ENCODE data around the gene TTYH2. TPM values are rescaled to one million over a fixed set of nuclear protein-coding genes. Genes with fewer than 3 reads are reported as not detected.
"Not testable (repeated sequence)": the region's sequence is repeated elsewhere in the genome, so short reads cannot be mapped to it uniquely, and the experiment has no call there.

The TTYH2 gene
- polyA plus RNA-seq, 1 experiment = 3.1 TPM

DNA sequence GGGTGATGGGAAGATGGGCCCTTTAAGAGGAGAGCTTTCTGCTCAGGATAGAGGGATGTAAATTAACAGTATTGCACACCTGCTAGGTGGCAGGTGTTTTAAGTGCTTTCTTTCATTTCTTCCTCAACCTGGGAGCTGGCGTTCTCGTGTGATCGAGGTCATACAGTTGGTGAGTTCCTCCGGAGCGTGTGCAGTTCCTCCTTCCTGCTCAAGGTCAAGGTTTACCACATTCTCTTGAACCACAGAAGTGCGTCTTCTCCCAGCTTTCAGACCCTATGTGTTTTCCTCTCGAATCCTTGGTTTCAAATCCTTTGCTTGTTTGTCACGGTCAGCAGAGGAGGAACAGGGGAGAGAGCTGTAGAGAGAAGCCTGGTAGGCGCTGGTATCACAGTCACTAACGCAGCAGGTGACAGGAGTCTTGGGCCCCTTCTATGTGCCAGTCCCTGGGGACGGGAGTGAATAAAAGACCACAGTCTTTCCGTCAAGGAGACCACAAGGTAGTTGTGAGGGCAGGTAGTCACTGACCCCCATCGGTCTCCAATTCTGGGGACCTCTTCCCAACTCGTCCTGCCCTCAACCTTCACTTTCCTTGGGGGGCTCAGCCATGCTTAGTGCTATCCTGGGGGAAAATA lies 61.5 kb downstream of the TTYH2 start:
- no peak for DNase-seq (ENCODE audit: low read depth, low spot score)
- H3K9me3 ChIP-seq (ENCODE audit: control insufficient read depth, insufficient read depth, low read length) = no peaks in the 10 kb centered on the region; the same call in 1 of the 2 replicates
- ChIA-PET POLR2A (no interaction called here), CTCF (no interaction called here)
- H3K27ac ChIP-seq (ENCODE audit: low read depth, low read length) = no peak overlapping the region
- H3K27me3 ChIP-seq (ENCODE audit: control insufficient read depth, insufficient read depth, low read length) = peaks cover 17% of the 10 kb centered on the region
- TF ChIP-seq CTCF (IDR thresholded peaks at IDR 0.05; ENCODE audit: low read depth, low read length) = no peak
- H3K4me3 ChIP-seq (ENCODE audit: low read depth, low read length) = no peak overlapping the region

- Histone ChIP-seq H3K9me3 (ENCODE audit: control insufficient read depth, insufficient read depth, low read length) (no peaks in the 10 kb centered on the region), H3K4me3 (ENCODE audit: low read depth, low read length) (no peak overlapping the region), H3K27ac (ENCODE audit: low read depth, low read length) (no peak overlapping the region), H3K27me3 (ENCODE audit: control insufficient read depth, insufficient read depth, low read length) (peaks cover 15% of the 10 kb centered on the region)
- ChIA-PET POLR2A (no interaction called here), CTCF (no interaction called here)
- DNase-seq (ENCODE audit: low read depth, low spot score) = no peak
- TF ChIP-seq CTCF (IDR thresholded peaks at IDR 0.05; ENCODE audit: low read depth, low read length) = no peak
These were observed 62.7 kb downstream of the TTYH2 start for GRCh38 chr17:74276051-74276476.

GRCh38 chr17:74276541-74277009 lies 63.2 kb downstream of the TTYH2 start:
- H3K4me3 ChIP-seq (ENCODE audit: low read depth, low read length) = no peak overlapping the region
- no peak for TF ChIP-seq CTCF (IDR thresholded peaks at IDR 0.05; ENCODE audit: low read depth, low read length)
- ChIA-PET CTCF (no interaction called here), POLR2A (no interaction called here)
- peaks cover 15% of the 10 kb centered on the region for H3K27me3 ChIP-seq (ENCODE audit: control insufficient read depth, insufficient read depth, low read length)
- H3K9me3 ChIP-seq (ENCODE audit: control insufficient read depth, insufficient read depth, low read length) = peaks cover 1% of the 10 kb centered on the region; the same call in 1 of the 2 replicates
- no peak overlapping the region for H3K27ac ChIP-seq (ENCODE audit: low read depth, low read length)
- no peak for DNase-seq (ENCODE audit: low read depth, low spot score)

DNA sequence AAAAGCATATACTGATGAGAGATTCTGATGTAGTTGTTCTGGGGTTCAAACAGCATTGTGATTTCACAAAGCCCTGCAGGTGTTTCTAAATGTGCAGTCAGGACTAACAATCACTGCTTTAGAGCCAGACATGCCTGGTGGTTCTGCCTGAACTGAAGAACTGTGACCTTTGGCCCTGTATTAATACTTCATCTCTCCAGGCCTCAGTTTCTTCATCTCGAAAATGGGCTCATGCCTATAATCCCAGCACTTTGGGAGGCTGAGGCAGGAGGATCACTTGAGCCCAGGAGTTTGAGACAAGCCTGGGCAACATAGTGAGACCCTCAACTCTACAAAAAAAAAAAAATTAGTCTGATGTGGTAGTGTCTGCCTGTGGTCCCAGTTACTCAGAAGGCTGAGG lies 64.6 kb downstream of the TTYH2 start:
- peaks cover 5% of the 10 kb centered on the region; the same call in 1 of the 2 replicates for H3K9me3 ChIP-seq (ENCODE audit: control insufficient read depth, insufficient read depth, low read length)
- H3K27ac ChIP-seq (ENCODE audit: low read depth, low read length) = no peak overlapping the region
- H3K4me3 ChIP-seq (ENCODE audit: low read depth, low read length) = no peak overlapping the region
- H3K27me3 ChIP-seq (ENCODE audit: control insufficient read depth, insufficient read depth, low read length) = peaks cover 15% of the 10 kb centered on the region
- POLR2A ChIA-PET = no interaction called here
- no peak for DNase-seq (ENCODE audit: low read depth, low spot score)
- CTCF ChIA-PET = no interaction called here
- TF ChIP-seq CTCF (IDR thresholded peaks at IDR 0.05; ENCODE audit: low read depth, low read length) = no peak

- H3K4me3 ChIP-seq (ENCODE audit: low read depth, low read length); POLR2A ChIA-PET; CTCF ChIA-PET; H3K9me3 ChIP-seq (ENCODE audit: control insufficient read depth, insufficient read depth, low read length); DNase-seq (ENCODE audit: low read depth, low spot score); H3K27ac ChIP-seq (ENCODE audit: low read depth, low read length): not testable (repeated sequence)
- peaks cover 14% of the 10 kb centered on the region for H3K27me3 ChIP-seq (ENCODE audit: control insufficient read depth, insufficient read depth, low read length)
These were observed 66.2 kb downstream of the TTYH2 start for GRCh38 chr17:74279617-74280016.

Measured in AG04450 (cell line).